Naive thymus-derived CD4-positive, alpha-beta T cell (primary cell): ENCODE data around the gene C11orf68. TPM values are rescaled to one million over a fixed set of nuclear protein-coding genes. Genes with fewer than 3 reads are reported as not detected.

ENCODE experiments used
- ATAC-seq: fragments of 150-1000 bp; cut with Tn5 transposase; 2 replicates; pipeline ENCODE4 v1.10.0; 2021; ENCODE audit warnings: mild to moderate bottlenecking, moderate library complexity
- CTCF ChIA-PET: fragments of 350-600 bp; sonication (Branson Sonifier 250); formaldehyde crosslinking; loops from one replicate; lab custom pipeline; 2021; ENCODE audit warnings: antibody characterized with exemption; lab: Charles Lee
- POLR2A ChIA-PET: fragments of 350-600 bp; sonication (Branson Sonifier 250); formaldehyde crosslinking; loops from one replicate; lab custom pipeline; 2021; ENCODE audit warnings: antibody characterized with exemption, inconsistent platforms; lab: Charles Lee
- DNase-seq, 9 donors: peaks; one replicate each; pipeline versions ENCODE4 v3.0.0 to v3.0.0-alpha.2; 2020 to 2022; ENCODE audit warnings: mixed read lengths in 1 of 9
- H3K27ac ChIP-seq: one replicate; pipeline ENCODE4 v1.7.0; 2013; ENCODE audit warnings: mild to moderate bottlenecking, low read depth, low read length, moderate library complexity
- H3K27me3 ChIP-seq, 2 donors: one replicate each; pipeline ENCODE4 v1.7.0; 2013; ENCODE audit warnings: low read length in 2 of 2, mild to moderate bottlenecking in 2 of 2, moderate library complexity in 2 of 2; ENCODE audit not compliant: control insufficient read depth in 2 of 2, insufficient read depth in 2 of 2
- H3K36me3 ChIP-seq, 3 experiments: 1 replicate in 2 of 3; 2 replicates in 1 of 3; pipeline ENCODE4 v1.7.0; 2013; ENCODE audit warnings: low read length in 3 of 3, mild to moderate bottlenecking in 3 of 3, moderate library complexity in 1 of 3; ENCODE audit not compliant: insufficient read depth in 3 of 3, control insufficient read depth in 2 of 3
- H3K4me1 ChIP-seq, 2 donors: one replicate each; pipeline ENCODE4 v1.7.0; 2013; ENCODE audit warnings: low read length in 2 of 2, mild to moderate bottlenecking in 2 of 2, moderate library complexity in 1 of 2; ENCODE audit not compliant: control insufficient read depth in 2 of 2, insufficient read depth in 2 of 2
- H3K4me3 ChIP-seq: 2 replicates; pipeline ENCODE4 v1.7.0; 2013; ENCODE audit warnings: mild to moderate bottlenecking, low read length
- H3K9me3 ChIP-seq, 3 experiments: 1 replicate in 2 of 3; 2 replicates in 1 of 3; pipeline ENCODE4 v1.7.0; 2013; ENCODE audit warnings: low read length in 3 of 3; ENCODE audit not compliant: control insufficient read depth in 2 of 3
- H3K27ac Mint-ChIP-seq, 9 donors: one replicate each; pipeline ENCODE4 v1.8.0; 2020 to 2022; ENCODE audit warnings: mixed read lengths in 9 of 9, mild to moderate bottlenecking in 8 of 9, moderate library complexity in 5 of 9, inconsistent platforms in 2 of 9
- H3K27me3 Mint-ChIP-seq, 5 donors: one replicate each; pipeline ENCODE4 v1.8.0; 2021 to 2022; ENCODE audit warnings: mixed read lengths in 5 of 5, mild to moderate bottlenecking in 1 of 5
- H3K36me3 Mint-ChIP-seq, 5 donors: one replicate each; pipeline ENCODE4 v1.8.0; 2020 to 2022; ENCODE audit warnings: mixed read lengths in 5 of 5, mild to moderate bottlenecking in 3 of 5, inconsistent platforms in 1 of 5
- H3K4me1 Mint-ChIP-seq, 7 donors: one replicate each; pipeline ENCODE4 v1.8.0; 2020 to 2022; ENCODE audit warnings: mixed read lengths in 7 of 7, mild to moderate bottlenecking in 3 of 7, inconsistent platforms in 1 of 7
- H3K4me3 Mint-ChIP-seq, 10 donors: one replicate each; pipeline ENCODE4 v1.8.0; 2020 to 2022; ENCODE audit warnings: mild to moderate bottlenecking in 10 of 10, mixed read lengths in 10 of 10, moderate library complexity in 6 of 10, inconsistent platforms in 2 of 10
- H3K9me3 Mint-ChIP-seq, 11 donors: one replicate each; pipeline ENCODE4 v1.8.0; 2020 to 2022; ENCODE audit warnings: mixed read lengths in 11 of 11, mild to moderate bottlenecking in 4 of 11, inconsistent platforms in 1 of 11, moderate library complexity in 1 of 11
- intact Hi-C, 2 donors: fragments of 100-400 bp; cut with micrococcal nuclease; formaldehyde crosslinking; loops; one replicate each; pipeline ENCODE4 v1.15.1; 2023
- polyA plus RNA-seq, 2 donors: library from polyadenylated mRNA; unstranded; fragments of 300-500 nt; fragmentation: Illumina TruSeq; gene quantifications; one replicate each; pipeline ENCODE4 v1.2.3, GENCODE V29; 2021
- total RNA-seq, 6 experiments: library from RNA in 5 of 6; stranded (reverse) in 5 of 6; gene quantifications; 1 replicate in 5 of 6; 2 replicates in 1 of 6; pipeline ENCODE4 v1.2.3 and lab custom pipeline; 2021 to 2026

C11orf68 gene
- total and polyA plus RNA-seq, 7 experiments from 2014 or later, result 18.5 to 104 (median 58.8) TPM

- H3K27ac ChIP-seq, result peak within 1 kb of the TSS; percentile 92
- ATAC-seq (peak; percentile 74), DNase-seq (peak; percentile 84 to 95 (median 90))
- Mint-ChIP-seq H3K4me1 (peaks cover 50 to 69% (median 53%) of the 10 kb centered on the region in 7 donors), H3K4me3 (peak within 1 kb of the TSS; percentile 88 to 97 (median 93)), H3K9me3 (peaks cover 0 to 3% (median 0%) of the 10 kb centered on the region in 11 donors), H3K36me3 (peaks cover 0 to 8% (median 3%) of the 10 kb centered on the region in 5 donors), H3K27ac (peak within 1 kb of the TSS; percentile 93 to 99 (median 97)), H3K27me3 (no peaks in the 10 kb centered on the region)
- intact Hi-C loops, result loop anchor here (1.0 to 2.0 kb wide), 11 partner anchors 15 to 176 kb away; partner anchors contain the start of genes EFEMP2 (in 2 of the 2), SART1 (in 2 of the 2), BANF1 (in 1 of the 2) and C11orf68 (in 1 of the 2)
- peak within 1 kb of the TSS; percentile 84 for H3K4me3 ChIP-seq
- CTCF ChIA-PET, result interaction anchor here (0.6 to 9.0 kb wide), 20 partner anchors 9 to 218 kb away, joined by 3 to 159 read pairs (median 4); partner anchors contain the start of genes BANF1, C11orf68, CFL1 and EIF1AD
- H3K27me3 ChIP-seq, result no peaks in the 10 kb centered on the region
- POLR2A ChIA-PET, result interaction anchor here (0.7 to 12.3 kb wide), 22 partner anchors 9 to 390 kb away, joined by 3 to 316 read pairs (median 16); partner anchors contain the start of genes BANF1, C11orf68, CFL1 and CTSW
- H3K36me3 ChIP-seq, result peaks cover 0 to 11% (median 0%) of the 10 kb centered on the region in 3 experiments
- no peaks in the 10 kb centered on the region for H3K9me3 ChIP-seq
- peaks cover 37 to 45% of the 10 kb centered on the region in 2 donors for H3K4me1 ChIP-seq
Measured at GRCh38 chr11:65888163-65888814, 30.6 kb downstream of the C11orf68 start, which contains the start of gene FIBP. Gene FIBP, minus strand, starts transcription at chr11:65888471. Its CDS starts 53 bp downstream, at chr11:65888418.

DNA sequence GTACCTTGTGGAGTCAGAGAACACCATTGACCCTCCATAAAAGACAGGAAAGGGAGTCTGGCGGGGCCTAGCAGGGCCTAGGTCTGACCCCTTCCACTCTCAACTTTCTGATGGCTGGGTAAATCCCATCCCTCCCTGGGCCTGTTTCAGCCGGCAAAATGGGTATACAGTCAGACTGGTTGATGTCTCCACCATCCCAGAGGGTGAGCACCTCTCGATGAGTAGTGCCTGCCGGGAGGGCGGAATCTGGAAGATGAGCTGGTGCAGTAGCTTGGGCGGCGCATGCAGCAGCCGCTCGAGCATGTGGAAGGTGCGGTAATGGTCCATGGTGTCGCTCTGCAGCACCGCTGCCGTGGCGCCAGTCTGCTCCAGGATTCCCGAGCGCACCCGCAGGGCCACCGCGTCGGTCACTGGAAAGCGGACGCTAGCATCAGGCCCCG lies 31.1 kb downstream of the C11orf68 start:
- no peak for DNase-seq
- Mint-ChIP-seq H3K36me3 (peaks cover 0 to 10% (median 3%) of the 10 kb centered on the region in 5 donors), H3K4me3 (peak overlapping the region; percentile 88 to 97 (median 93)), H3K27me3 (no peaks in the 10 kb centered on the region), H3K27ac (peak overlapping the region; percentile 93 to 99 (median 97)), H3K9me3 (peaks cover 0 to 3% (median 0%) of the 10 kb centered on the region in 11 donors), H3K4me1 (peaks cover 45 to 63% (median 49%) of the 10 kb centered on the region in 7 donors)
- no peaks in the 10 kb centered on the region for H3K9me3 ChIP-seq
- H3K36me3 ChIP-seq, result peaks cover 0 to 17% (median 0%) of the 10 kb centered on the region in 3 experiments
- intact Hi-C loops, result loop anchor here (1.0 to 2.0 kb wide), 11 partner anchors 15 to 175 kb away; partner anchors contain the start of genes EFEMP2 (in 2 of the 2), SART1 (in 2 of the 2), BANF1 (in 1 of the 2) and C11orf68 (in 1 of the 2)
- peak overlapping the region; percentile 92 for H3K27ac ChIP-seq
- peaks cover 31 to 41% of the 10 kb centered on the region in 2 donors for H3K4me1 ChIP-seq
- ATAC-seq, result no peak
- CTCF ChIA-PET, result interaction anchor here (0.6 to 9.0 kb wide), 21 partner anchors 7 to 176 kb away, joined by 3 to 159 read pairs (median 5); partner anchors contain the start of genes BANF1, C11orf68, CFL1 and EIF1AD
- POLR2A ChIA-PET, result interaction anchor here (0.7 to 12.3 kb wide), 22 partner anchors 8 to 389 kb away, joined by 3 to 316 read pairs (median 16); partner anchors contain the start of genes BANF1, C11orf68, CFL1 and CTSW
- H3K27me3 ChIP-seq, result no peaks in the 10 kb centered on the region
- H3K4me3 ChIP-seq, result peak overlapping the region; percentile 84

DNA sequence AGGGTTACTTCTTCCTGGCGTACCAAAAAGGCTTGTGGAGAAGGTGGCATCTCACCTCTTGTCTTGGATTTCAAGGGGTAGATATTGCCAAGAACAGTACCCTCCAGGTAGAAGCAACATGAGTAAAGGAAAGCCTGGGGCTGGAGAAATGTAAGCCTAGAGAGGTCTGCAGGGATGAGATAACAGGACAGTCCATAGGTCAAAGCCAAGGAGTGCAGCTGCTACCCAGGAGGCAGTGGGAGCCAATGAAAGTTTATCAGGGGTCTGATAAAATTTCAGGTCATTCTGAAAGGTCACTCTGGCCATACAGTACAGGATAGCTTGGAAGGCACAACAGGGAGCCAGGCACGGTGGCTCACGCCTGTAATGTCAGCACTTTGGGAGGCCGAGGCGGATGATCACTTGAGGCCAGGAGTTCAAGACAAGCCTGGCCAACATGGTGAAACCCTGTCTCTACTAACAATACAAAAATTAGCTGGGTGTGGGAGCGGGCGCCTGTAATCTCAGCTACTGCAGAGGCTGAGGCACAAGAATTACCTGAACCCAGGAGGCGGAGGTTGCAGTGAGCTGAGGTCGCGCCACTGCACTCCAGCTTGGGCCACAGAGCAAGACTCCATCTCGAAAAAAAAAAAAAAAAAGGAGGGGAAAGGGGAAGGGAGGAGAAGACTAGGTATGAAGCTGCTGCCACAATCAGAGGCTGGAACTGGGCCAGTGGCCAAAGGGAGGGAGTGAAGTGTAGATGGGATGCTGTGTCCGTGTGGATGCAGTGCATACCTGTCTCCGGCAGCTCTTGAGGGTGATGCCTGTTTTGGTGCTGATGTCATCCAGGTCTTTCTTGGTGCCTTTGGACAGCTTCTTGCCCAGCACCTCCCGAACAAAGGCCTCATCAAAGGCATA lies 31.8 kb downstream of the C11orf68 start:
- no peak overlapping the region for H3K4me3 ChIP-seq
- CTCF ChIA-PET, result interaction anchor here (0.6 to 9.0 kb wide), 17 partner anchors 8 to 175 kb away, joined by 3 to 159 read pairs (median 5); partner anchors contain the start of genes C11orf68, CFL1, KAT5 and MUS81

GRCh38 chr11:65885808-65886536 lies 32.9 kb downstream of the C11orf68 start:
- Mint-ChIP-seq H3K9me3 (peaks cover 0 to 3% (median 0%) of the 10 kb centered on the region in 11 donors), H3K27ac (peak overlapping the region in 8 of 9 donors; percentile 9 to 99 (median 74)), H3K4me3 (peak overlapping the region in 6 of 10 donors; percentile 88 to 97 (median 92)), H3K4me1 (peaks cover 35 to 59% (median 42%) of the 10 kb centered on the region in 7 donors), H3K27me3 (no peaks in the 10 kb centered on the region), H3K36me3 (peaks cover 0 to 11% (median 3%) of the 10 kb centered on the region in 5 donors)
- ChIA-PET CTCF (interaction anchor here (0.8 to 9.0 kb wide), 16 partner anchors 9 to 178 kb away, joined by 3 to 159 read pairs (median 8); partner anchors contain the start of genes CFL1, MUS81 and SNX32), POLR2A (interaction anchor here (0.6 to 12.3 kb wide), 13 partner anchors 12 to 190 kb away, joined by 3 to 316 read pairs (median 4); partner anchors contain the start of genes BANF1, CFL1, DRAP1 and EIF1AD)
- Histone ChIP-seq H3K9me3 (no peaks in the 10 kb centered on the region), H3K36me3 (peaks cover 0 to 27% (median 0%) of the 10 kb centered on the region in 3 experiments), H3K27me3 (no peaks in the 10 kb centered on the region), H3K4me3 (no peak overlapping the region), H3K27ac (no peak overlapping the region), H3K4me1 (peaks cover 26 to 33% of the 10 kb centered on the region in 2 donors)
- ATAC-seq (no peak), DNase-seq (peak in 1 of 9 donors; percentile 5)
- intact Hi-C loops, result no loop called here

More for the DNA sequence above, 31.8 kb downstream of the C11orf68 start:
- H3K27me3 ChIP-seq, result no peaks in the 10 kb centered on the region
- POLR2A ChIA-PET, result interaction anchor here (0.7 to 12.3 kb wide), 16 partner anchors 7 to 389 kb away, joined by 3 to 316 read pairs (median 9); partner anchors contain the start of genes BANF1, C11orf68, CFL1 and CTSW
- peak overlapping the region; percentile 93 to 99 (median 97) for H3K27ac Mint-ChIP-seq
- DNase-seq (peak in 1 of 9 donors; percentile 8), ATAC-seq (no peak)
- no peaks in the 10 kb centered on the region for H3K27me3 Mint-ChIP-seq
- peak overlapping the region; percentile 88 to 97 (median 93) for H3K4me3 Mint-ChIP-seq
- H3K4me1 Mint-ChIP-seq, result peaks cover 38 to 58% (median 44%) of the 10 kb centered on the region in 7 donors
- H3K9me3 Mint-ChIP-seq, result peaks cover 0 to 3% (median 0%) of the 10 kb centered on the region in 11 donors
- peaks cover 0 to 11% (median 3%) of the 10 kb centered on the region in 5 donors for H3K36me3 Mint-ChIP-seq
- no peaks in the 10 kb centered on the region for H3K9me3 ChIP-seq
- peaks cover 24 to 34% of the 10 kb centered on the region in 2 donors for H3K4me1 ChIP-seq
- intact Hi-C loops, result no loop called here
- H3K27ac ChIP-seq, result peak overlapping the region; percentile 92
- H3K36me3 ChIP-seq, result peaks cover 0 to 24% (median 0%) of the 10 kb centered on the region in 3 experiments

GRCh38 chr11:65885231-65885630 lies 33.6 kb downstream of the C11orf68 start:
- intact Hi-C loops, result no loop called here
- peak overlapping the region; percentile 9 for H3K27ac ChIP-seq
- POLR2A ChIA-PET, result interaction anchor here (0.6 to 12.3 kb wide), 14 partner anchors 11 to 191 kb away, joined by 3 to 316 read pairs (median 4); partner anchors contain the start of genes BANF1, C11orf68, CFL1 and EIF1AD
- Mint-ChIP-seq H3K36me3 (peaks cover 0 to 11% (median 3%) of the 10 kb centered on the region in 5 donors), H3K27me3 (no peaks in the 10 kb centered on the region), H3K4me1 (peaks cover 32 to 65% (median 44%) of the 10 kb centered on the region in 7 donors), H3K4me3 (peak overlapping the region in 1 of 10 donors; percentile 53), H3K27ac (peak overlapping the region in 6 of 9 donors; percentile 49 to 93 (median 82)), H3K9me3 (peaks cover 0 to 3% (median 0%) of the 10 kb centered on the region in 11 donors)
- peaks cover 0 to 27% (median 0%) of the 10 kb centered on the region in 3 experiments for H3K36me3 ChIP-seq
- no peak overlapping the region for H3K4me3 ChIP-seq
- no peaks in the 10 kb centered on the region for H3K27me3 ChIP-seq
- H3K9me3 ChIP-seq, result no peaks in the 10 kb centered on the region
- ATAC-seq (no peak), DNase-seq (no peak)
- CTCF ChIA-PET, result interaction anchor here (0.6 to 9.0 kb wide), 25 partner anchors 10 to 177 kb away, joined by 3 to 159 read pairs (median 6); partner anchors contain the start of genes AP5B1, CFL1, KAT5 and MUS81
- H3K4me1 ChIP-seq, result peaks cover 32 to 39% of the 10 kb centered on the region in 2 donors
